ENCODE data around the gene DNASE1L3.
"Not testable (repeated sequence)": the region's sequence is repeated elsewhere in the genome, so short reads cannot be mapped to it uniquely, and the experiment has no call there.

The DNASE1L3 gene, protein sequence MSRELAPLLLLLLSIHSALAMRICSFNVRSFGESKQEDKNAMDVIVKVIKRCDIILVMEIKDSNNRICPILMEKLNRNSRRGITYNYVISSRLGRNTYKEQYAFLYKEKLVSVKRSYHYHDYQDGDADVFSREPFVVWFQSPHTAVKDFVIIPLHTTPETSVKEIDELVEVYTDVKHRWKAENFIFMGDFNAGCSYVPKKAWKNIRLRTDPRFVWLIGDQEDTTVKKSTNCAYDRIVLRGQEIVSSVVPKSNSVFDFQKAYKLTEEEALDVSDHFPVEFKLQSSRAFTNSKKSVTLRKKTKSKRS

DNA sequence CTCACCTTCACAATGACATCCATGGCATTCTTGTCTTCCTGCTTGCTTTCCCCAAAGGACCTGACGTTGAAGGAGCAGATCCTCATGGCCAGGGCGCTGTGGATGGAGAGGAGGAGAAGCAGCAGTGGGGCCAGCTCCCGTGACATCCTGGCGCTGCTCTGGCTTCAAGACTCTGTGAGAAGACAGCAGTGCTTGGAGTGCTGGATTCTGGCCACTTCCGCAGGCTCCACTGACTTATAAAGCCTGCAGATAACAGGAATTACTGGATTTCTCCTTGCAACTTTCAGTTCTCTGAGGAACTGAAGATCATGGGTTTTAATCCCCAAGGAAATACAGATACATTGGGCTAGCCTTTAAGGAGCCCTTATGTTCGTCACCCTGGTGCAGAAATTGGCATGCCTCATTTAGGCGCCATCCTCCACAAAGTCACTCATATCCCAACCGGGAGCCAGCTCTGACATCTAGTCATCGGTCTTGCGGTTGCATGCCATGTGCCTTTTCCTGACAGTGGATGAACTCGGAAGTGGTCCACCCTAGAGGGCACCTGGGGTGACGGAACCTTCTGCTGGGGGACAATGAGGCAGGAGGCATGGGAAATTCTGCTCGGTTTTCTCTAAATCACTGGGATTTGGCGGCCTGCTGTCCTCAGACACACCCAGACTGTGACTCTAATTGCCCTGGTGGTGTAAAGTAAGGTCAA is at the start of gene DNASE1L3:
DNASE1L3 (minus strand) TSS at position 212 of the 700 bp plus-strand sequence; CDS start at position 146, 66 bp downstream.
- no peak for DNase-seq (ENCODE audit: low read depth)

DNA sequence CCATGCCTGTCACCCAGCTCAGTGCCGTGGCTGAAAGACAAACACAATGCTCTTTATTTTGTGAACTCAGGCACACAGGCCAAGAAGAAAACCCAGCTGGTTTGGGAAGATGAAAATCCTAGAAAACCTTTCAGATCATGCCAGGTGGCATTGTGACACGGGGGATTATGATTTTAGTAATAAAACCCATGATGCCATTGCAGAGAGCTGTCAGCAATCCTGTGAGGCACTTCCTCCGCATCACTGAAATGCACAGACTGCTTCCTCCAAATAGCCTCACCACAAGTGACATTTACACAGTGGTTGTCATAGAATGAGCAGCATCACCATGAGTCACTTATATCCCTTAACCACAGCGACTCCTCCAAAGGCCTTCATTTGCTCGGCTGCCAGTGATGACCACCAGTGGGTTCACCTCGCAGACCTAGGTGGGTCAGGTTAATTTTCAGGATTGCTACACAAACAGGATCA is 49.5 kb upstream of the DNASE1L3 start:
- DNase-seq (ENCODE audit: low read depth): peak; percentile 30

DNA sequence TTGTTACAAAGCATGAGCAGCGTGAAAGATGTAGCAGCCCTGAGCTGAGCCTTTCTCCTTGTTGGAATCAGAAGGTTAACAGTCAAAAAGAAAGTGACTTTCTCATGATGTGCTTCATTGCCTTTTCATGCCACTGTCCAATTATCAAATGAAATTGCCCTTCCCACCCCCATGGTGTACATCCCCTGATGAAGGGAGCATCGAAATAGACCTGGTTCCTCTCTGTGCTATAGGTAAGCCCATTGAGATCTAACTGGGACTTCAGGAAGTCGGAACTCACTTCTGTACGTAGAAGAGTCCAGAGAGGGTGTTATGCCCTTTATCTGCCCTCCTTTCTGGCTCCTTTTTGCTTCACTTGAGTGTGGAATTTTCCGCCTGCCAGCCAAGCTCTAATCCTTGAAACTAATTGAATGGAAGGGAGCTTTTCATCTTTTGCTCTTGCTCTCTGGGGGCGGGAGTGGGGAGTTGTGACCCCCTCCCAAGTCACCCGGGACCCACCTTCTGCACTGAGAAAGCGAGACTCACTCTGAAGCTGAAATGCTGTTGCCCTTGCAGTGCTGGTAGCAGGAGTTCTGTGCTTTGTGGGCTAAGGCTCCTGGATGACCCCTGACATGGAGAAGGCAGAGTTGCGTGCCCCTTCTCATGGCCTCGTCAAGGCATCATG is 47.8 kb upstream of the DNASE1L3 start:
- no peak for DNase-seq (ENCODE audit: low read depth)

DNA sequence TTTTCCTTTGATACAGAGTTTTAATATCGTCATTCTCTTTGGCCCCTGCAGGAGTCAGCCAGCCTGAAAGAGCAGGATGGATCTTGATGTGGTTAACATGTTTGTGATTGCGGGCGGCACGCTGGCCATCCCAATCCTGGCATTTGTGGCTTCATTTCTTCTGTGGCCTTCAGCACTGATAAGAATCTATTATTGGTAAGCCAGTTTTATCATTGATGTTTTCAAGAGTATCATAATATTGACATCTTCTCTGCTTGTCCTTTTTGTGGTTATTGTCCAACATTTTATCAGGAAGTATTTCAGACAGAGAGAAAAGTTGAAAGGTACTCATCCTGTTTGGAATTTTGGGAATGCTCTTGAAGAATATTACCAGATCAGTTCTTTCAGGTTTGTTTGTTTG is 45.7 kb upstream of the DNASE1L3 start:
- DNase-seq (ENCODE audit: low read depth): no peak

DNA sequence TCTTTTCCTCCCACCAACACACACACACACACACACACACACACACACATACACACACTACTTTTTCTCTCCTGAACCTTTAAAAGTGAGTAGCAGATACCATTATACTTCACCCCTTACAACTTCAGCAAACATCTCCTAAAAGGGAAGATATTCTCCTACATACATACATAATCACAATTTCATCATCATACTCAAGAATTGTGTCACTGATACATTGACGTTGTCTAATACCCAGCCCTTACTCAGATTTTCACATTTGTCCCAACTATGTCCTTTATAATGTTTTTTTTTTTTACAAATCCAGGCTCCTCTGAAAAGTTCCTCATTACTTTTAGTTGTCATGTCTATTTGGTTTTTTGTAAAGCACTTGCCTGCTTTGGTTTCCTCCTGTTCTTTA is 45.3 kb upstream of the DNASE1L3 start:
- no peak for DNase-seq (ENCODE audit: low read depth)

DNA sequence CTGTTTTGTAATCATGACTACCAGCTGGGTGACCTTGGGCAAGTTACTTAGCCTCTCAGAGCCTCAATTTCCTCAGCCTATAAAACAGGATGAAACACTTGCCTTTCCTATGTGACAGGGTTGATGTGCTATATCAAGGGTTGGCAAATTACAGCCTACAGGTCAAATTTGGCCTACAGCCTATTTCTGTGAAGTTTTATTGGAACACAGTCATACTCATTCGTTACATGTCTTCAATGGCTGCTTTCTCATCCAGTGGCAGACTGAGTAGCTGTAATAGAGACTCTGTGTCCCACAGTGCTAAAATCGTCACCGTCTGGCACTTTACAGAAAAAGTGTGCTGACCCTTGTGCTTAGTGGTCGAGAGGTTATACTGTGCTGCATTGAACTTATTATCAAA is 43.4 kb upstream of the DNASE1L3 start:
- no peak for DNase-seq (ENCODE audit: low read depth)

DNA sequence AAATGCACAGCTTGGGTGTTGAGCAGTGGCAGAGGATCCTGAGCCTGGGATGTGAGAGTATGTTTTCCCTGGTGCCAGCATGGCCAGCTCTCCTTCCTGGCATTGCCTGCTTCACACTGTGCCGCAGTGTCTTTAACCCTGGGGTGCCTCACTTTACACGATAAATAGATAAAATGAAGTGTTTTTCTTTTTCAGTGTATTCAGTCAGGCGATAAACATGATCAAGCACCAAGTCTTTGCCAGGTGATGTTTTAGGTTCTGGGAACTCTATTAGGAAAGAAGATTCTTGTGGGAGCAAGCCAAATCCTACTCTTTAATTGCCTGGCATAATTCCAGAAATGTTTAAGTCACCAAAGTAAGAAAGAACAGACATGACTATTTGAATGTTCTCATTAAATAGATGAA is 40.9 kb upstream of the DNASE1L3 start:
- DNase-seq (ENCODE audit: low read depth): no peak

DNA sequence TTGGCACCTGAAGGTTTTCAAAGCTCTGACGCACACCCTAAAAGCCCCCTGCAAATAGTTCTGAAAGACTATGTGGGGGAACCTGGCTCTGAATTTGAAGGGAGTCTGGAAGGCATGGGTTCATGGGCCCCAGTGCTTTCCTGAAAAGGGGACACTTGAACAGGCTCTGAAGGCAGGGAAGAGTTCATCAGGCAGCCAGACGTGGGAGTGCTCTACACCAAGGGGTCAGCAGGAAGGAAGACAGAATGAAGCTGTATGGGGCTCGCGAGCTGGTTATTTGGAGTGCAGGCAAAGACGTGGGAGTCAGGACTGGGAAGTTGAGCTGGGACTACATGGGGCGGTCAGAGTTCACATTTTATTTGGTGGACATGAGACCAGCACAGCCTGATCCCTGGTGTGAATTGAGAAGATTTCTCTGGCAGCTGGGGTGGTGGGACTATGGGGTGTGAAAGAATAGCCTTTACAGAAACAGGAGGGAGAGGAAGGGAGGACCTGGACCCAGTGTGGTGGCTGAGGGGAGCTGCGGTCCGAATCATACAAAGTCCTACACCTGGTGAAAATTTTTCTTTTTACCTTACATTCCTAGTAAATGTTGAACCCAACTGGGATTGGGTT is 39.4 kb upstream of the DNASE1L3 start:
- no peak for DNase-seq (ENCODE audit: low read depth)

DNA sequence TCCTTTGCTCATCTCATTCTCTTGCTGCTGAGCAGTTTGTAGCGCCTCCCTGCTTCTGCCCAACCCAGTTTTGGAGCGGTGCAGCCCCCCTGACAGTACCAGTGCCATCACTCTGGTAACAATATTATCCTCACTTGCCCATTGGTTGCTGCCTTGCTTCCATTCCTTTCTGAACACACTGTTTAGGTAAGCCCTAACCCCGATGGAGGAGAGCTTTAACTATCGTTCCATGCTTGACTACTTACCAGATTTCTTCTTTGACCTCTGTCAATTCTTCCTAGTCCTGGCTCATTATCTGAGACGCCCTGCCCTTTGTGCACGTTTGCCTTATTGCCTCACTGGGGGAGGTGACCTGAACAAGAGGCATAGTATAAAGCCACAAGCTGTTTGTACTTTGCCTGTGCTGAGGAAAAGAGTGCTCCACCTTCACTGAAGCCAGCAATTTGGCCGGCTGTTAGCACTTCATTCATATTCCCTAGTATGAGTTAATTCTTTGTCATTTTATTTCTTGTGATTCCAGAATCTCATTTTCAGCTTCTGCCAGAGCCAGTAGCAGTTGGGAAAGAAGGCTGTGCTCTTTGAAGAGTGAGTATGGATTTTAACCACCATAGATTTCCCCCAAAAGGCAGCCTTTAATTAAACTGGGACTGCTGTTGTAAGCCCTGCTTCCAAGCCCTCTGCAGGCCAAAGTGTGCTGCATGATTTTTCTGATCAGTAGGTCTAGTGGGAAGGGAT is 38.8 kb upstream of the DNASE1L3 start:
- no peak for DNase-seq (ENCODE audit: low read depth)

DNA sequence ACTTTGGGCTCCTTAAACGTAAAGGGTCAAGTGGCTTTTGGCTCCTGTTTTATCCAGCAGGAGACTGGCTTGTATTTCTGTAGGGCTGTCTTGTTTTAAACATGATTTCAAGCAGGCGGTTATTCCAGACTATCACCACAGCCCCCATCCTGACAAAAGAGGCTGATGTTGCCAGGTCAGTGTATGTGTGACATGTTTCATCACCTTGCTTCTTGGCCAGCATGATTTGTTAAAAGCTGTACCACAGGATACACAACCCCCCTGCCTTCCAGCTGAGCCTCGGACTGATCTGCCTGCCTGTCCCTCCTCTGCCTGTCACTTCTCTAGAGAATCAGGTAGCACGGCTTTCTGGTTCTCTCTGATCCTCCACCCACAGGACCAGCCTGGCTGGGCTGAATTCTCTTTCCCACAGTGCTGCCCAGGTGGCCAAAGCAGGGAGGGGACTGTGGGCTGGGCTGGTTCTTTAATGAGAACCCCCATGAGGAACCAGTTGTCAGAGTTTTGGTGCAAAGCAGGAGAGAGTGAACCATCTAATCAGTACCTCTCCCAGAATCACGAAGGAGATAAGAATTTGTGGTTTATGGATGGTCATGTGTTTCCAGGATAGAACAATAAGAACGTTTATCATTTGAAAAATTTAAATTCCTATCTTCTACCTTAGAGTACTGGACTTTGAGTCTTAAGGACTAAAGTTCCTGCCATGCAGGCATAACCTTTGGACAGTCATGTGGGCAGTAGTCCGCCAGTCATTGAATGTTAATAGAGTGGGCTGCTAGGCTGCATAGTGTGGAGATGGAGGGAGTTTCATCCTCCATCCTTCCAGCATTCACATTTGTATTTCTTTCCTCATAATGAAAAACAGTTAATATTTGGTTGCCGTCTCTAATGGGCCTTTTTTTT is 35.6 kb upstream of the DNASE1L3 start:
- no peak for DNase-seq (ENCODE audit: low read depth)

DNA sequence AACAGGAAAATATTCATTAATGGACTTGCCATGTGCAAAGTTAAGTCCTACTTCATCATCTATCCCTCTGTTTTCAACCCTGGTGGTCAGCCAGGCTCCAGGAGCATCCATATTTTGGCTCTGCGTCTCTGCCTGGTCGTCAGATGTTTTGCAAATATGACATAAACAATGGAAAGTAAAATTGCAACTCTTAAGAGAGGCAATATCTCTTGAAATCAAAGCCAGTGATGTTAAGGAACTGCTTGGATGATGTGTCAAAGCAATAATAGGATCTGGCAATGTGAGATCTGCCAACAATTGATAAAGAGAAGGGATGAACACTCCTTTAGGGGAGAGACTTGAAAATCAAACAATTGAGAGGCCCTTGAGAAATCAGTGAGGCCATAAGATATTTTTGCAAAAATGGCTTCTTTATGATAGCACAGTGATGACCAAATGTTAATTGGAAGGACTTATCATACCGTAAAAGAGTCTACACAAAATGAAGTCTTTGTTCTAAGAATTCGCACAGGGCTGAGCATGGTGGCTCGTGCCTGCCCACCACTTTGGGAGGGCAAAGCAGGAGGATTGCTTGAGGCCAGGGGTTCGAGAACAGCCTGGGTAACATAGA is 33.3 kb upstream of the DNASE1L3 start:
- no peak for DNase-seq (ENCODE audit: low read depth)

DNA sequence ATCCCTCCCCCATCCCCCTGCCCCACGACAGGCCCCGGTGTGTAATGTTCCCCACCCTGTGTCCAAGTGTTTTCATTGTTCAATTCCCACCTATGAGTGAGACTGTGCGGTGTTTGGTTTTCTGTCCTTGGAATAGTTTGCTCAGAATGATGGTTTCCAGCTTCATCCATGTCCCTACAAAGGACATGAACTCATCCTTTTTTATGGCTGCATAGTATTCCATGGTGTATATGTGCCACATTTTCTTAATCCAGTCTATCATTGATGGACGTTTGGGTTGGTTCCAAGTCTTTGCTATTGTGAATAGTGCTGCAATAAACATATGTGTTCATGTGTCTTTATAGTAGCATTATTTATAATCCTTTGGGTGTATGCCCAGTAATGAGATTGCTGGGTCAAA is 32.1 kb upstream of the DNASE1L3 start:
- not testable (repeated sequence) for DNase-seq (ENCODE audit: low read depth)

DNA sequence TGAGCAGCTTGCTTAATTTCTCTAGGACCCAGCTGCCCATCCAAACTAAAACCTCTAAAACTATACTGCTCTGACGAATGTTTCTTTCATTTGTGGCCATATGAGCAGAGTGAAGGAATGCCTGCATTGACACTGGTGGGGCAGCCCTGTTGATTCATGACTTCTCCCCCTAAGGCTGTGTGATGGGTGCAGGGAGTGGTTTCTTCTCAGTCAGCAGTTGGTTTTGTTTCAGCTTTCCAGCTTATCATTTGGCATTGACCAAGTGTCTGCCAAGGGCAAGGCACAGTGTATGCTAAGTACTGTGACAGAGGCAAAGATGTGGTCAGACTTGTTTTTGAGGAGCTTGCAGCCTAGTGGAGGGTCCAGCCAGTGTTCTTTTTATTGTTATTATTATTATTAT is 31.6 kb upstream of the DNASE1L3 start:
- DNase-seq (ENCODE audit: low read depth): no peak

DNA sequence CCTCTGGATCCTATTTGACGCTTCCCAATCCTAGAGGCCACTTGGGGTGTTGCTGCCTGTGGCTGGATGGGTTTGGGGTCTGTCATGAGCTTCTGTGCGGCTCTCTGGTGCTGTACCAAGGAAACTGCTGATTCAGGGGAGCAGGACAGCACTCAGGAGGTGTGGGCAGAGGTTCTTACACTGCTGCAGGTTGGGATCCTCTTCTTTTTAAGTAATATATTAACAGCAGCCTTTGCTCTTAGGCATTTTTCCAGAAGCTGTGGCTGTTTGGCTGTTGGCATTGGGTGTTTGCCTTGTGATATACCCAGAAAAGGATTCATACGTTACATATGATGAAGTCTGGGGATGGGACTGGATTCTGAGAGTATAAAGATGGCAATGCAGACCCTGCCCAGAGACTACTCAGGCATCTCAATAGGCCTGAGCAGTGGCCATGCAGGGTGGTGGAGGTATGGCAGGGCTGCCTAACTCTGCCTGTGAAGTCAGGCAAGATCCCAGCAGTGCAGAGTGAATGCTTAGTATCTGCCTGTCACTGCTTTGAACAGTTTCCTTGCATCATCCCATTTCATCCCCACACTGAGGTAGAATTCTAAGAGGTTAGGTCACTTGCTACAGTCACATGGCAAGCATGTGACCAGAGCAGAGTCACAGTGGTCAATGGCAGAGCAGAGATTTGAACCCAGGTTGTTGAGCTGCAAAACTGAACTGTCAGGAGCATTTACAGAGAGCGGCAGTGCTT is 30.7 kb upstream of the DNASE1L3 start:
- DNase-seq (ENCODE audit: low read depth): no peak

DNA sequence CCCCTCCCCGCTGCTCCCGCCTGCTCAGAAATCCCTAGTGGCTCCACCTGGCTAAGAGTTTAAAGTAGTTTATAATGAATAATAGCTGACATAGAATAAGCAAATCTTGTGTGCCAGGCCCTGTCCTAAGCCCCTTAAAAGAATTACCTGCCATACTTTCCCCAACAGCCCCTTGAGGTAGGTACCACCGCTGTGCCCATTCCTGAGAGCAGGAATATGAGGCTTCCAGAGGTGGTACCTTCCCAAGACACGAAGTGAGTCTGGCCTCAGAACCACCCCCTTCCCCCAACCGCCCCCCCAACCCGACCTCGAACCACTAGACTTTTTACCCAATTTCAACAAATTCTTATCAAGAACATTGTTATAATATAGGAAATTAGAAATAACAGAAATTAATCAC is 28.1 kb upstream of the DNASE1L3 start:
- no peak for DNase-seq (ENCODE audit: low read depth)

DNA sequence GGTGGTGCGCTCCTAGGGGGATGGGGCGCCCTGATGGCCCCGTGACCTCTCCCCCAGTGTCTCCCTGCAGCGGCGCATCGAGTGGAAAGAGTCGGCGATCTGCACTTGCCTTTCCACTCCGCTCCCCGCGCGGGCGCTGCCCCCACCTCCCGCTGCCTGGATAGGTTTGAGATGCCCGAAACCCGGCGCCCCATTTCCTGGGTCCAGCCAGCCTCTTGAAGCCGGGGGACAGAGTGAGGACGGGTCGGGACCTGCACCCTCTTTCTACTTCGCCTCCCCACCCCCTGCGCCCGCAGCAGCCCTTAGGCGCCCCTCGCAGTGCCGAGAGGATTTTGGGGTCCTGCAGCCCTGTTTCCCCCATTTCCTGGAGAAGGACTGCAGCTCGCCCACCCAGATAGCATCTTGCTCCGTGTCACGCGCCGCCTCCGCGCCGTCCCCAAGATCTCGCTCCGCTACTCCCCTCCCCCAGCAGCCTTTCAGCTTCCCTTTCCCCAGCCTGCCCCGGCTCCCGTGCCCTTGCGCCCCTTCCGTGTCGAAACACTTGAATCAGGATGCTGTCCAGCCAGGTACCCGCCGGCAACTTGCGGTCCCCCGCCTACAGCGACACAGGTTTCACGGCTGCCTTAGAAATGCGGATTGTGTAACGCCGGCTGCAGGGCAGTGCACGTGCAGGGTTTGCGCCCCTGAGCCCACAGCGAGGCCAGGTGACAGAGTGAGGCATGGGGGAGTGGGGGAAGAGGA is 27.3 kb upstream of the DNASE1L3 start:
- DNase-seq (ENCODE audit: low read depth): no peak

DNA sequence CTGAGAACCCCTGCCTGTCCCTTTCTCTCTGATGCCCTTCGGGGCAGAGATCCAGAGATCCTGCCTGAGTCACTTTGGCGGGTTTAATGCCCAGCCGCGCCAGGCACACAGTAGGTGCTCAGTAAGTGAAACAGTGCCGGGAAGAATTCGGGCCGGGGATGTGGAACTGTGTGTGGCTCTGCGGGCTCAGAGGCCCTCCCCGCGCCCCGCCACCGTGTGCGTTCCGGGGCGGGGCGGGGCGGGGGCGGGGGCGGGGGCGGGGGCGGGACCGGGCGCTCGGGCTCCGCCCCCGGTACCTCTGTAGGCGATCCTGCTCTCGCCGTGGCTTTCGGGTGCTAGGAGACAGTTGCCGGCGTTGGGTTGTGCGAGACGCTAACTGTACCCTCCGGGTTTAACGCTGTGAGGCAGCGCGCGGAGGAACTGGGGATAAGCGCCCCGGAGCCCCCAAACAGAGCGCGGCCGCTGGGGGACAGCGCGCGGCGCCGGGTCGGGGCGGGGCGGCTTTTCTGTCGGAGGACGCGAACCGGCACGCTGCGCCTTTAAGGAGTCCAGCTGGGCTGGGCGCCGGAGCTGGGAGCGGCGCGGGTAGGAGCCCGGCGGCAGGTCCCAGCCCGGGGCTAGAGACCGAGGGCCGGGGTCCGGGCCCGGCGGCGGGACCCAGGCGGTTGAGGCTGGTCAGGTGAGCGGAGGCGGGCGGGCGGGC is 26.6 kb upstream of the DNASE1L3 start, which contains the start of gene ABHD6:
ABHD6 (plus strand) TSS at position 555 of the 703 bp plus-strand sequence. CDS start 18,795 bp downstream, outside the sequence.
- peak; percentile 46 for DNase-seq (ENCODE audit: low read depth)
